Renal pelvis (tissue), 4 donors: ENCODE data around the gene CEBPG. TPM values are rescaled to one million over a fixed set of nuclear protein-coding genes. Genes with fewer than 3 reads are reported as not detected.

Experiments
- DNase-seq: peaks from one replicate; pipeline ENCODE4 v3.0.0-alpha.2; 2013
- polyA plus RNA-seq, 3 donors: library from polyadenylated mRNA; unstranded; fragments of 120-200 nt; gene quantifications; one replicate each; pipeline ENCODE4 v1.2.1, GENCODE V29; 2013; ENCODE audit not compliant: insufficient read length in 3 of 3

Gene CEBPG
- polyA plus RNA-seq, 3 donors, result 21.2 to 22.6 (median 22.0) TPM

DNA sequence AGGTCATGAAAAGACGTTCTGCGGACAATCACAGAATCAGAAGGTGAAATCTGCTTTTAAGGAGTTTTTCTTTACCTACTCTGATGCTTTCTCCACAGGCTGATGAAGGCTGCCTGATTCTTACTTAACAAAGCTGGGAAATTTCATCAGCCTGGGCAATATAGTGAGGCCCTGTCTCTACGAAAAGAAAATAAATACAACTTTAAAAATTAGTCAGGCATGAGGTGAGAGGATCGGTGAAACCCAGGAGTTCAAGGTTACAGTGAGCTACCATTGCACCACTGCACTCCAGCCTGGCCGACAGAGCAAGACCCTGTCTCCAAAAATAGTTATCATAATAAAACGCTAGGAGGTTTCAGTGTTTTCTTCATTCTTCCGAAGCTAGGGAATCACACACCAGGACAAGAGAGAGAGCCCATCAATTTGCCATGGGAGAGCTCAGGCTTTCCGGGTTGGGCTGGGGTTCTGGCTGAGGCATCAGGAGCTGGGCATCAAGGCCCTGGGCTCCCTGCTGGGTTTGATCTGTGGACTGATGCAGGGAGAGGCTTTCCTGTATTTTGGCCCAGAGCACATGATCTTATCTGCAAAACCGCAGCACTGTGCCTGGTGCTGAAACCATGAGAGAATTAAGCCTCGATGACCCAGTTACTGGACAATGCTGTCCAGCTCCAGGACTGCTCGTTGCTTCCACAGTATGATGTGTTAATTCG, 25.1 kb upstream of the CEBPG start:
- no peak for DNase-seq

DNA sequence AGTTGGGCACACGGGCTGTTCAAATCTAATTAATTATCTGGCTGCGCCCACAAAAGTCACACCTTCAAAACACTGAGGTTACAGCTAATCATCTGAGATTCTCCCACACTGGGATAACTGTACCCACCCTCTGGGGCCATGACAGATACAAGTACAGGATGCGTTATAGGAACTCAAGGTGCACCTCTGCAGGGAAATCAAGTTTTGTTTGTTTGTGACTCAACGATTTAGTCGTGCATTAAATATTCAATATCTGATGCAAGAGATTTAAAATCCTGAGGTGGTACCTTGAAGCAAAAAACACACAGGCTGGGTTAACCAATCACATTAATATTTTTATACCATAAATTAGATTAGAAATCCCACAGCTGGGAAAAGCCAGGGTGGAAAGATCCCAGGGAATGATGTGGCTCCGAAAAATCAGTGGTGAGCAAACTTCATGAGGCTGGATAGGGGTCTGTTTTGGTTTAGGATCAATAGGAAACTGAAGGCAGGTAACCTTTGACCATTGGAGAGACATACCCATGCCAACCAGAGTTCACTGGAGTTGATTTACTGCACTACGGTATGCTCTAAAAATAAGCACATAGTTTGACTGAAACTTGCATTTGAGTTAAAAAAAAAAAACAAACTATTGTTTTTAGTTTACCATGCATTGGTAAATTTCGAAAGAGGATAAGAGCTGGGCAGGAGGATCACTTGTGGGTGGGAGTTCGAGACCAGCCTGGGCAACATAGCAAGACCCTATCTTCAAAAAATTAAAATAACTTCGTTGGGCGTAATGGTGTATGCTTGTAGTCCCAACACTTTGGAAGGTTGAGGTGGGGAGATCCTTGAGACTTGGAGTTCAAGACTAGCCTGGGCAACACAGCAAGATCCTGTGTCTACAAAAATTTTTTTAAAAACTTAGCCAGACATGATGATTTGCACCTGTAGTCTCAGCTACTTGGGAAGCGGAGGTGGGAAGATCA, 23.9 kb upstream of the CEBPG start:
- DNase-seq, result no peak

DNA sequence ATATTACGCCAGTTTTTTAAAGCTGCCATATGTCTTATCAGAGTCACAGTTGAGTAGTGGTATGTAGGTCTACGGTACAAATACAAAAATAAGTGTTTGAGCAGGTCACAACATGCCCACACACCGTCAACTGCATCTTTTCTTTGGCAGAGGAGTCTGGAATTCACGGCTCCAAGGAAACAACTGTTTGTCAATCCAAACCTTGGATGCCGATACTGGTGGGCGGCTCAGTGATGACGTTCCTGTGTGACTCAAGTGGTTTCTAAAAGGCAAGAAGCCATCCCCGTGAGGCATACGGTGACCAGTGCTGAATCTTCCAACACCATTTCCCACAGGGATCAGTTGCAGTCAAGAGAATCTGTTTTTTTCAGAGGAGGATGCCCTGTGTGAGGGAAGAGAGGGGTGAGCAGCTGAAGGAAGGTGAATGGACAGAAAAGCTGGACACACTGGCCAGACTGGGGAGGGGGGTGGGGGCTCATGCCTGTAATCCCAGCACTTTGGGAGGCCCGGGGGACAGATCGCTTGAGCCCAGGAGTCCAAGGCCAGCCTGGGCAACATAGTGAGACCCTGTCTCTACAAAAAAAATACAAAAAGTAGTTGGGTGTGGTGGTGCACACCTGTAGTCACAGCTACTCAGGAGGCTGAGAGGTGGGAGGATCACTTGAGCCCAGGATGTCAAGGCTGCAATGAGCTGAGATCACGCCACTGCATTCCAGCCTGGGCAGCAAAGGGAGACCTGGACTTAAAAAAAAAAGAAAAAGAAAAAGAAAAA, 22.8 kb upstream of the CEBPG start:
- DNase-seq, result no peak

DNA sequence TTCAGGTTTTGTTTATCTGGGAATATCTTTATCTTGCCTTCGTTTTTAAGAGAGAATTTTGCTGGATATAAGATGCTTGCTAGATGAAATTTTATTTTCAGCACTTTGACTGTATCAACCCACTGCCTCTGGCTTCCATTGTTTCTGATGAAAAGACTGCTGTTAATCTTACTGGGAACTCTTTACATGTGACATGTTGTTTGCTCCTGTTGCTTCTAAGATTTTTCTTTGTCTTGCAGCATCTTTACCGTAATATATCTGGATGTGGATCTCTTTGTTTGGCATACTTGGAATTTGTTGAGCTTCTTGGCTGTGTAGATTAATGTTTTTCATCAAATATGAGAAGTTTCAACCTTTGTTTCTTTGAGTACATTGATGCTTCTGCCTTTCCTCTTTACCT, 18.0 kb upstream of the CEBPG start:
- no peak for DNase-seq

DNA sequence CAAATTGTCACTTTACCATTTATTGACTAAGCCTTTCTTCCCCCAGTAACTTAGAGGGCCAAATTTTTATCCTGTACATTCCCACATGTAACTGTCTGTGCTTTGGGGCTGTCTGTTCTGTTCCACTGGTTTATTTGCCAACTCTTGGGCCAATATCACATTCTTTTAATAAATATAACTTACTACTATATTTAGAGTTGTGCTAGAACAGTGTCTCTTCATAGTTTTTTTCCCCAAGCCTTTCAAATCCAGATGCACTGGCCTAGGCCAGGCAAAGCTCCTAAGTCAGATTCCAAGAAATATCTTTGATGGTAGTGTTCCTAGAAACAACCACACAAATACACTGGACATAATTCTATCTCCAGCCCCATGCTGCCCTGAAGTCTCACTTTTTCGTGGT, 16.0 kb upstream of the CEBPG start:
- DNase-seq, result no peak

DNA sequence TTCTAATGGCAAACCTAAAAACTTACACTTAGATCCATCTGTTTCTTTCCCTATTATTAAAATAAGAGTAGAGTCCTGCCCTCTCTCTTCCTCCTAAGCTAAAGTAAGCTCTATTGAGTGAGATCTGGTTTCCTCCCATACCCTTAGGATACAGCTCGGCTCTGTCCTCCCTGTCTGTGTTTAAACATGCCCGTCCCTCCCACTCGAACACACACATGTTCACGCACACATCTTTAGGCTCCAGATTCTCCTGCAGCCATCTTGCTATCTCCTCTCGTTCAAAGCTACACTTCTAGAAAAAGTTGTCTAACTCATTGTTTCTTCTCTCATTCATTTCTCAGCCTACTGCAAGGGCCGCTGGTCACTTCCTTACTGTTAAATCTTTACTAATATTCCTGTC, 15.1 kb upstream of the CEBPG start:
- DNase-seq, result no peak

DNA sequence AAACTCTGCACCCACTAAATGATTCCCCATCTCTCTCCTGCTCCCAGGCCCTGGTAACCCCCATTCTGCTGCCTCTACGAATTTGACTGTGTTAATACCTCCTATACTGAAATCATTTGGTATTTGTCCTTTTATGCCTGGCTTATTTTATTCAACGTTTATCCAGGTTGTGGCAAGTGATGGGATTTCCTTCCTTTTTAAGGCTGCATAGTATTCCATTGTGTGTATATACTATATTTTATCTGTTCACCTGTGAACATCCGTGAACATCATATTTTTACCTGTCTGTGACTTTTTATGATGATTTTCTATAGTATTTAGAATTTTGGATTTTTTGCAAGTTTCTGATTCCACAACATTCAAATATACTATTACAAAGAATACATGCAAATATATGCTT, 13.9 kb upstream of the CEBPG start:
- DNase-seq, result no peak

DNA sequence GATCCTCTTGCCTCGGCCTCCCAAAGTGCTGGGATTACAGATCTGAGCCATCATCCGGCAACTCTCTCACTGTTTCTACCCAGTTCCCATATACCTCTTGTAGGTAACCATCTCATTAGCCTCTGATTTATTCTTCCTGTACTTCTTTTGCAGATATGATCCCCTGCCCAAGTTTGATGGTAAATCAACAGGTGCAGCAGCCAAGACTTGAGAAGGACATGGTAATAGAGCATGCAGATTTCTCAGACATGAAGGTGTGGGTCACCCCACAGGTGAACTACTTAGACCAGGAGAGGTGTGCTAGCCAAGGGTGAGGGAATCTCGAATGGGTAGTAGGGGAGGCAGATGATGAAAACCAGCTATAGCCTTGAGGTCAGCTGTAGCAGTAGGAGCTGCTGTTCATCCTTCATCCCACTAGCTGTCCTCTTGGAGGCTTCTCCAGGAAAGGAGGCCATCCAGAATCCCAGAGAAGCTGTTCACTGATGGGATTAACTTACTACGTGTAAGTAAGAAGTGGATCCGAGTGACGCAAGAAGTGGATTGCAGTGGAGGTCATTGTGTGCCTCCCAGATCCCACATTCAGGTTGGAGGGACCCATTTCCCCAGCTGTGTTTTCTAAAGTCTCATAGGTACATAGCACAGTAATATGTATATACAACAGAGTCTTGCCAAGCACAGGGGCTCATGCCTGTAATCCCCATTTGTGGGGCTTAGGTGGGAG, 10.8 kb upstream of the CEBPG start:
- DNase-seq, result no peak

DNA sequence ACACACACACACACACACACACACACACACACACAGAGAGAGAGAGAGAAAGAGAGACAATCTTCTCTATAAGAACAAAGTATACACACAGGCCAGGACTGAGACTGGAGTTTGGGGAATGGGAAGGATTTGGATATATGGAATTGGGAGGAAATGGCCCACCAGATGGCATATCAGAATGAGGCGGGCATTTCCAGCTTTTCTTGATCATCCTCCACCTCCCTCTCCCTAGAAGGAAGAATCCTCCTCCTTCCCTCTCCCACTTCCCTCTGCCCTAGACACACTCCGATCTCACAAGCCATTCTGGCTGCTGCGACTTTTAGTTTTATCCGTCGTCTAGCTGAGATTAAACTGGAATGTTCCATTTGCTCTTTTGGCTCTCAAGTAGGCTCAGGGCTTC, 10.0 kb upstream of the CEBPG start:
- DNase-seq, result no peak

DNA sequence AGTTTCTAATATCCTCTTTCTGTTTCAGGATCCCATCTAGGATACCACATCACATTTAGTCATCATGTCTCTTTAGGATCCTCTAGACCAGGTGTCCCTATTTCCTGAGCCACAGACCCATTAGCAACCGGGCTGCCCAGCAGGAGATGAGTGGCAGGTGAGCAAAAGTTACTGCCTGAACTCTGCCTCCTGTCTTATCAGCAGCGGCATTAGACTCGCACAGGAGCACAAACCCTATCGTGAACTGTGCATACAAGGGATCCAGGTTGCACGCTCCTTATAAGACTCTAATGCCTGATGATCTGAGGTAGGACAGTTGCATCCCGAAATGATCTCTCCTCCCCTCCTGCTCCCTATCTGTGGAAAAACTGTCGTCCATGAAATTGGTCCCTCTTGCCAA, 7.8 kb upstream of the CEBPG start:
- no peak for DNase-seq

DNA sequence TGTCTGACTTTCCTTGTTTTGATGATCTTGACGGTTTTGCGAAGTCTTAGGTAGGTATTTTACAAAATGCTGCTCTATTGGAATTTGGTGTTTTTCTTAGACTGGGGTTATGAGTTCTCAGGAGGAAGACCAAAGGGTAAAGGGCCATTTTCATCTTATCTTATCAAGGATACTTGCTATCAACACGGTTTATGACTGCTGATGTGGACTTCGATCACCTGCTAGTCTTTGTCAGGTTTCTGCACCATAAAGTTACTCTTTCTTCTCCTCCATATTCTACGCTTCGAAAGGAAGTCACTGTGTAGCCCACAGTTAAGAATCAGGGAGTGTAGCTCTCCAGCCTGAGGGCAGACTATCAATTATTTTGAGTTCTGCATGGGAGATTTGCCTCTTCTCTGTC, 7.4 kb upstream of the CEBPG start:
- no peak for DNase-seq

DNA sequence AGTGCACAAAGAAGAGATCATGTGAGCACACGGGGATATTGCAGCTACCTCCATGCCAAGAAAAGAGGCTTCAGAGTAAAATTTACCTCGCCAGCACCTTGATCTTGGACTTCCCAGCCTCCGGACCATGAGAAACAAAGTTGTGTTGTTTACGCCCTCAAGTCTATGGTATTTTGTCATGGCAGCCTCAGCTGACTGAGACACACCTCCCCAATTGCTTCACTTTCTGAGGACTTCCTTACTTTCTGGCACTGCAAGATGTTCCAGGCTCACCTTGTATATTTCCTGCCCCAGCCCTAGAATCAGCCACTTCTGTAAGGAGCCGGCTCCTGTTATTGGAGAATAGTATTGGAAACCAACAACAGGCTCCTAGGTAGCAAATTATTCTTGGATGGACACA, 6.6 kb upstream of the CEBPG start:
- DNase-seq, result no peak

DNA sequence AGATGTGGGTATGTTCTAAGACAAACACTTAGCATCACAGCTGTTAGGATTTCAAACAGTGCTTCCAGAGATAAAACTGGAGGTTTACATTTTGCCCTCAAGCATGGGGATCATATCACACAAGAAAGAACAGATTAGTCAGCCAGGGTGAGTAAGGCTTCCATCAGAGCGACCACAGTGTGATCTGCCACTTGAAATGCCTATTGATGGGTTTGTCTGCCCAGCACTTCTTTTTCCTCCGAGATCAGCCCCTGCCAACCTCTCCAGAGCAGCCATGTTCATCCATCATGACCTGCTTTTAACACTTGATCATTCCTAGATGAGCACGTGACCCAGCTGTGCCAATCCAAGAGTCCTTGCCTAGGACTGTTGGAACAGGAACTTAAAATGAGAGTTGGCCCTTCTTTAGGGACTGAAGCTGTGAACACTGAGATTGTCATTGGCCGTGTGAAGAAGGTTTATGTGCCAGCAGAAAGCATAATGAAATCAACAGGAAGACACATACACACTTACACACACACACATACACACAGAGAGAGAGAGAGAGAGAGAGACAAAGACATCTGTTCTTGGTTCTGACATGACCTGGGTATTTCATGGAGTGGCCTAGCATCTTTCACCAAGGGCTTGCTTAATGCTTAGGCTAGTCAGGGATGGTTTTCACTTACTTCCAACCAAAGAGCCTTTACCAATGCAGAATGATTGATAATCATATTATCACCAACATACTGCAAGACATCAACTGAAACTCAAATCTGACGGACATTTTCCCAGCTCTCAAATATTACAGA, 5.2 kb upstream of the CEBPG start:
- DNase-seq, result no peak

DNA sequence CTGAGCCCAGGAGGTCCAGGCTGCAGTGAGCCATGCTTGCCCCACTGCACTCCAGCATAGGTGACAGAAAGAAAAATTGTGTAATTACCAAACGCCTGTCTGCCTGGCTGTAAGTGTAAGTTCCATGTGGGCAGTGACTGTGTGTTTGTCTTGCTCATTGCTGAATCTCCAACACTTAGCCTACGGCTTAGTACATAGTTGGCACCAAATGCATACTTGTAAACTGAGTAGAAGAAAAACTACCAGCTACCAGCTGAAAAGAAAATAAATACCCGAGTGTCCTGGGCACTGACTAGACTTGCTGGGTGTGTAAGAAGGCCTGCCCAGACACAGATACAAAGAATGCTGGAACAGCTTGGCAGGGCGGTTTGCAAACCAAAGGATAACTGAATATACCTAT, 2.7 kb upstream of the CEBPG start:
- DNase-seq, result no peak

DNA sequence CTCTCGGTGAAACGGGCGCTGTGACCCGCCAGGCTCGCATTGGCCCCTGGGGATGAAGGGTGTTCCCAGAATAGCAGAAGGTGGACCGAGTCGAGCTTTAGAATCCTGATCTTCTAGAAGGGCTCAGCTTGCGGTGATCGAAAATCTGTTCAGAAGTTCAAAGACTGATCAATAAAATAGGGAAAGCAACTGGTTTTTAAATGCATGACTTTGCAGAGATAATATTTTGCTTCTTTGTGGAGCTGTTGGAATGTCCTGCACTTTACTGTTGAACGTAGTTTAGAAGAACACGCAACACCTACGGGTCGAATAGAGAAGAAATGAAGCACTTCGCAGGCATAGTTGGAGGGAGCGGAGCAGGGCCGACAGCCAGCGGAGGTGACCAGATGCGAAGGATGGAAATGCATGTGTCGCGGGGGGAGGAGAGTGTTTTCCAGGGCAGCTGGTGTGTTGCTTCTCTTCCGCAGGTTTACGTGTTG, 766 bp downstream of the CEBPG start:
- no peak for DNase-seq

DNA sequence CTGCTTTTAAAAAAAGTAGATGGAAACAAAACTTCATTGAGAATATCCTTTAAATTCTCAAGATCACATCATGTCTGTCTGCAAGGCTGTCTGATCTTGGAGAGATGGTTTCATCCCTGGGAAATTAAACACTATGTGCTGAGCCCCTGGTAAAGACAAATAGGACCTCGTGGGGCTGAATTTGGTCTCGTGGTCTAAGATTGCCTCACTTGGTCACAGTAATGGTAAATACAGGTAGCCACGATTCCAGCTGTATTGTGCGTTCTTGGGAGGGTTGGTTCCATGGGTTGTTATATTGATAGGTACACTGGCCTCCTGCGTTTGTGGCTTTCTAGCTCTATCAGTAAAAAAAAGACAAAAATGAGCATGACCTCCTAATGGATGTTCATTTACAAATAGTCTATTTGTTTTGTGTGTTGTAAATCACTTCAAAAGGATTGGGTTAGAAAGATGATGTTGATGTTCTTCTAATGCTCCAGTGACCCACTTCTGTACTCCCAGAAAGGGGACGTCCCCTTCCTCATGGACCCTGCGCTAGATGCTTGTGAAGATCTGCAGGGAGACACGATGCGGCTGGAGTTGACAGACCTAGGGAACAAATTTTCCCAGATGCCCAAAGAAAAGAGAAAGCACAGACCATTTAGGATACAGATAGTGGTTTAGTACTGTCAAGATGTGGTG, 1.8 kb downstream of the CEBPG start:
- DNase-seq, result no peak

DNA sequence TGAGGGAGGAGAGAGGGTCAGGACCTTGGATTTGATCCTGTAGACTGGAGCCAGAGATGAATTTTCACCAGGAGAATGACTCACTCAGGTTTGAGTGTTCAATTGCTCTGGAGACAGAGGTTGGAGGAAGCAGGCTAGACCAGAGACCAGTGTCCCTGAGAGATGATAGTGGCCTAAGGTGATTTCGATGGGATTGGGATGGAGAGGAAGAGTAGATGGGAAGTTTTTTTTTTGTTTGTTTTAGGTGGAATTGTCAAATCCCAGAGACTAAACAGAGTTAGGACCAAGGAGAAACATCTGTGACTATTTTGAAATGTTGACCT, 2.3 kb downstream of the CEBPG start:
- no peak for DNase-seq

DNA sequence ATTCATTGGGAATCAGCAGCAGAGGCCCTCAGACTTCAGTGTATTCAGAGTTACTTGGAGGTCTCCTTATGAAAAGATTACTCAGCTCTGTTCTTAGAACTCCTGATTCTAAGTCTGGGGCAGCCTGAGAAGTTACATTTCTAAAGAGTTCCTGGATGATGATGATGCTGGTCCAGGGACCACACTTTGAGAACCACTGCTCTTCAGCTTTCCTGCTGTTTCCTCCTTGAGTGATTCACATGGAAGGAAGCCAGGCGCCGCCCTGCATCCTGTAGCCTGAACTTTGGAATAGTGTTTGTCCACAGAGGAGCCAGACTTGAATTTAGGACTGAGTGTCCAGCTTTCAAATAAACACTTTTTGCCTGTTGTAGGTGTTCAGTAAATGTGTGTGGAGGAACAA, 2.9 kb downstream of the CEBPG start:
- DNase-seq, result no peak

DNA sequence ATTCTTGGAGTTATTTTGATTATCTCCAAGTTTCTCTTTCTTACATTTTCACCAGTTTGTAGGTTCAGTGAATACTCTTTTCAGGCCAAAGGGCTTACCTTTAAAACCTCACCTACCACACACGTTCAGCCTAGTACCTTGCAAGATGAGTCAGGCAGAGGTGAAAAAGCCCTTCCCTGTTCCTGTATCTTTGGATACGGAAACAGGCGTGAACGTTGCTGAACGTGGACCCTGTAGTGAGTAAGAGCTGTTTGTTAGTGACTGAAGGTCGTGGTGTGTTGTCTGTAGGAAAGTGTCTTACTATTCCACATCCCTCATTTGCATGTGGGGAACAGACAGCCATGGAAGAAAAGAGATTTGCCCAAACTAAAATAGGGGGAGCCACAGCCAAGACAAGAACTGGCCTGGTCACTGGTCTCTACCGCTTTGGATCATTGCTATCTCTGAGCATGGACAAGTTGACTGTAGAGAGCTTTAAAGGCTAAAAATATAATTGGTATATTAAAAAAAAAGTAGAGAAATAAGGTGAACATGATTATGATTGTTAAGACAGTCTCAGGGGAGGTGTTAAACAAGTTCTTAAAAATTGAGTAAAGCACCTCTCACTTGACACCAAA, 3.5 kb downstream of the CEBPG start:
- DNase-seq, result no peak
